ENCODE measurements around the gene PLK3.
"Not testable (repeated sequence)": the region's sequence is repeated elsewhere in the genome, so short reads cannot be mapped to it uniquely, and the experiment has no call there.

Gene PLK3

DNA sequence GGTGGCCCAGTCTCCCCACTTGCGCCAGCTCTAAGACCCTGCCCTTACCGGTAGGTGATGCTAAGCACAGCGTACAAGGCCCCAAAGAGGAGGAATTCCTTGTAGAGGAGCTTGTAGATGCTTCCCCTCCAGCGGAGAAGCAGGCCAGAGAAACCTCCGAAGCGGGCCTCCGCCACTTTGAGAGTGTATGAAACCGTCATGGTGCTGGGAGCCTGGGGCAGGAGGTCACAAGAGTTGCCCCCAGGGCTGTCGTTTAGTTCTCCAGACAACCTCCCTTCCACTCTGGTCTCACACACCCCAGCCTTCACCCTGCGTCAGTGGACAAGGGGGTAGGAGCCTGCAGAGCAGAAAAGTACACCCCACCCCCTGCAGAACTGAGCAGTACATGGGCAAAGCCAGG is 12.7 kb upstream of the PLK3 start:
- H3K4me3 ChIP-seq (ENCODE audit: low read depth, low read length), result no peak overlapping the region
- TF ChIP-seq, protein P1, sequence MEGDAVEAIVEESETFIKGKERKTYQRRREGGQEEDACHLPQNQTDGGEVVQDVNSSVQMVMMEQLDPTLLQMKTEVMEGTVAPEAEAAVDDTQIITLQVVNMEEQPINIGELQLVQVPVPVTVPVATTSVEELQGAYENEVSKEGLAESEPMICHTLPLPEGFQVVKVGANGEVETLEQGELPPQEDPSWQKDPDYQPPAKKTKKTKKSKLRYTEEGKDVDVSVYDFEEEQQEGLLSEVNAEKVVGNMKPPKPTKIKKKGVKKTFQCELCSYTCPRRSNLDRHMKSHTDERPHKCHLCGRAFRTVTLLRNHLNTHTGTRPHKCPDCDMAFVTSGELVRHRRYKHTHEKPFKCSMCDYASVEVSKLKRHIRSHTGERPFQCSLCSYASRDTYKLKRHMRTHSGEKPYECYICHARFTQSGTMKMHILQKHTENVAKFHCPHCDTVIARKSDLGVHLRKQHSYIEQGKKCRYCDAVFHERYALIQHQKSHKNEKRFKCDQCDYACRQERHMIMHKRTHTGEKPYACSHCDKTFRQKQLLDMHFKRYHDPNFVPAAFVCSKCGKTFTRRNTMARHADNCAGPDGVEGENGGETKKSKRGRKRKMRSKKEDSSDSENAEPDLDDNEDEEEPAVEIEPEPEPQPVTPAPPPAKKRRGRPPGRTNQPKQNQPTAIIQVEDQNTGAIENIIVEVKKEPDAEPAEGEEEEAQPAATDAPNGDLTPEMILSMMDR (IDR thresholded peaks at IDR 0.05; ENCODE audit: low read depth, low read length, missing control alignments), result no peak
- no peak for DNase-seq (ENCODE audit: low read depth)

DNA sequence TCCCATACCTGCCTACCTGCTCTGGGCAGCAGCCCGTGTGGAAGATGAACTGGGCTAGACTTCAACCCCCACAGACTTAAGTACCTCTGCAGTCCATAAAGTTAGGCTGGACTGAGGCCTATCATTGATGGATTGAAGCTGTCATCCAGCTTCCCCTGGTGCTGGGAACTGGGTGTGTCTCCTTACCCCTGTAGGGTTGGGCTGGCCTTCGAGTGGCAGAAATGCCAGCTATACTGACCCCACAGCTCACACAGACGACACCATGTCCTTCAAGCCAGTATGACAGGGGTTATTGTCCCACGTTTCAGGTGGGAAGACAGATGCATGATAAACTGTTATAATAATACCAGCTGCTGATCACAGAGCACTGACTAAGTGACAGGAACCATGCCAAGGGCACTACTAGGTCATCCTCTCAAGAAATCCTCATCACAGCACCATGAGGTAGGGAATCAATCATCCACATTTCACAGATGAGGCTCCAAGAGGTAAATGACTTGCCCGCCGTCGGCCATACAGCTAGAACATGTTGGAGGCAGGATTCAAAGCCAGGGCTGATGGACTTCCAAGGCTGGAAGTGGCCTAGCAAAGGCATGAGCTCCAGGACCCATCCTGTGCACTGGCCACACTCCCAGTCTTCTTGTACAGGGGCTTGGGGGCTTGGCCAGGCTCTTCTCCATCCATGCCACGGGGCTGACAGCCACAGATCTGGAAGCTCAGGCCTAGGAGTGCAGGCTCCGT is 11.9 kb upstream of the PLK3 start, which contains the start of gene BEST4:
BEST4 (minus strand) TSS at position 51 of the 741 bp plus-strand sequence. CDS start 465 bp downstream, outside the sequence.
- H3K4me3 ChIP-seq (ENCODE audit: low read depth, low read length), result no peak within 1 kb of the TSS
- TF ChIP-seq, protein P1 (IDR thresholded peaks at IDR 0.05; ENCODE audit: low read depth, low read length, missing control alignments), result no peak
- no peak for DNase-seq (ENCODE audit: low read depth)

DNA sequence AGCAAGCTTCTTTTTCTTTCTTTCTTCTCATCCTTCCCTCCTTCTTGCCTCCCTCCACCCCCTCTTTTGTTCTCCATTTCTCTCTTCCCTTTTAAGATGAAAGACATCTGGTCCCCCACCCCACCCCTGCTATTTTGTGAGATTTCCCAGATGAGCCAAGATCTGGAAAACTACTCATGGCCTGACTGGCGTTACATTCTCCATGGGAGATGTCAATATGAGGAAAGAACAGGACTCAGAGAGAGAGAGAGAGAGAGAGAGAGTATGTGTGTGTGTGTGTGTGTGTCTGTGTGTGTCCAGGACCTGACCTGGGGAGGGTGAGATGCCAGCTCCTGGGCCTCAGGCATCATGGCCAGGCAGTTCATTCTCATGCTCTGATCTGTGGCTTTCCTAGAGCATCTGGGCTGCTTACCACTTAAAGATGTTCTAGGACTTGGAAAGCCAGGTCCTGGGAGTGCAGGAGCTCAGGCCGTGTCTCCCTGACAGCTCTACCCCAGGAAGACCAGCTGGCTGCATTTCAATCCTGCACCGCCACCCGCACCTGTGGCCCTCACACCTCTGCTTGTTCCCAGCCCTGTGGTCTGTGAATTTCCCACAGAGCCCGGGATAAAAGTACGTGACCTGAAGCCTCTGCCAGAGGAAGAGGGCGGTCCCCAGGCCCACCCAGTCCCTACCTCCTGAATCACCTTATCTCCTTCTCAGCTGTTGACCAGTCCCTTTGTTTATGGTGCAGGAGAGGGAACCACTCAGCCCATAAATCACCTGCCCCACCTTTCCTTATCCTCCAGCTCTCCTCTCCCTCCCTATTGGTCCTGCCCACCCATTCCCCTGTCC is 9.0 kb upstream of the PLK3 start:
- no peak for DNase-seq (ENCODE audit: low read depth)
- TF ChIP-seq, protein P1 (IDR thresholded peaks at IDR 0.05; ENCODE audit: low read depth, low read length, missing control alignments), result no peak
- H3K4me3 ChIP-seq (ENCODE audit: low read depth, low read length), result no peak overlapping the region

DNA sequence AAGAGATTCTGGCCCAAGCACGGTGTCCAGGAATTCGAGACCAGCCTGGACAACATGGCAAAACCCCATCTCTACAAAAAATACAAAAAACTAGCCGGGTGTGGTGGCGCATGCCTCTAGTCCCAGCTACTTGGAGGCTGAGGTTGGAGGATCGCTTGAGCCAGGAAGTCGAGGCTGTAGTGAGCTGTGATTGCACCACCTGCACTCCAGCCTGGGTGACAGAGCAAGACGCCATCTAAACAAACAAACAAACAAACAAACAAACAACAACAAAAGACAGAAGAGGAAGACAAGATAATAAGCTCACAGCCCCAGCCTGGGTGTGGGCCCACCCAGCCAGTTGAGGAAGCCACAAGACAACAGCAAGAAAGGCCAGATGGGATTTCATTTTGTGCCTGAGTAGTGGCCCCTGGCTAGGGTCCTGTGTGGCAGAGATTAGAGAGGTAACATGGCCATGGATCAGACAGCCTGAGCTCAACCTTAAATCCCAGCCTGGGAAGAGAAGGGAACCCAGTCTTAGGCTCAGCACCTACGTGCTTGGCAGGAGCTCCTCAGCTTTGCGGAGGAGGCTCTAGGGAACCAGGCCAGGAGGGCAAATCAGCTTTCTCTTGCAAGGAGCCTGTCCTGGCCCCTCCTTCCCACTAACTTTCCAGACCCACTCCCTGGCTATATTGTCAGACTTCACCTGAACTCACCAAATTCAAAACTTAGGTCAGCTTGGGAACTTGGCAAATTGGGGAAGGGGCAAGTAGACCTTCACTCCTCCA is 7.3 kb upstream of the PLK3 start:
- DNase-seq (ENCODE audit: low read depth), result no peak
- TF ChIP-seq, protein P1 (IDR thresholded peaks at IDR 0.05; ENCODE audit: low read depth, low read length, missing control alignments), result no peak
- no peak overlapping the region for H3K4me3 ChIP-seq (ENCODE audit: low read depth, low read length)

DNA sequence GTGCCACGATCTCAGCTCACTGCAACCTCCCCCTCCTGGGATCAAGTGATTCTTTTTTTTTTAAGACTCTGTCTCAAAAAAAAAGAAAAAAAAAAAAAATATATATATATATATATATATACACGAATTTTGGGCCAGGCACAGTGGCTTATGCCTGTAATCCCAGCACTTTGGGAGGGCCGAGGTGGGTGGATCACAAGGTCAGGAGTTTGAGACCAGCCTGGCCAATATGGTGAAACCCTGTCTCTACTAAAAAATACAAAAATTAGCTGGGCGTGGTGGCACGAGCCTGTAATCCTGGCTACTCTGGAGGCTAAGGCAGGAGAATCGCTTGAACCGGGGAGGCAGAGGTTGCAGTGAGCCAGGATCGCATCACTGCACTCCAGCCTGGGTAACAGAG is 2.3 kb upstream of the PLK3 start:
- DNase-seq (ENCODE audit: low read depth); H3K4me3 ChIP-seq (ENCODE audit: low read depth, low read length): not testable (repeated sequence)

DNA sequence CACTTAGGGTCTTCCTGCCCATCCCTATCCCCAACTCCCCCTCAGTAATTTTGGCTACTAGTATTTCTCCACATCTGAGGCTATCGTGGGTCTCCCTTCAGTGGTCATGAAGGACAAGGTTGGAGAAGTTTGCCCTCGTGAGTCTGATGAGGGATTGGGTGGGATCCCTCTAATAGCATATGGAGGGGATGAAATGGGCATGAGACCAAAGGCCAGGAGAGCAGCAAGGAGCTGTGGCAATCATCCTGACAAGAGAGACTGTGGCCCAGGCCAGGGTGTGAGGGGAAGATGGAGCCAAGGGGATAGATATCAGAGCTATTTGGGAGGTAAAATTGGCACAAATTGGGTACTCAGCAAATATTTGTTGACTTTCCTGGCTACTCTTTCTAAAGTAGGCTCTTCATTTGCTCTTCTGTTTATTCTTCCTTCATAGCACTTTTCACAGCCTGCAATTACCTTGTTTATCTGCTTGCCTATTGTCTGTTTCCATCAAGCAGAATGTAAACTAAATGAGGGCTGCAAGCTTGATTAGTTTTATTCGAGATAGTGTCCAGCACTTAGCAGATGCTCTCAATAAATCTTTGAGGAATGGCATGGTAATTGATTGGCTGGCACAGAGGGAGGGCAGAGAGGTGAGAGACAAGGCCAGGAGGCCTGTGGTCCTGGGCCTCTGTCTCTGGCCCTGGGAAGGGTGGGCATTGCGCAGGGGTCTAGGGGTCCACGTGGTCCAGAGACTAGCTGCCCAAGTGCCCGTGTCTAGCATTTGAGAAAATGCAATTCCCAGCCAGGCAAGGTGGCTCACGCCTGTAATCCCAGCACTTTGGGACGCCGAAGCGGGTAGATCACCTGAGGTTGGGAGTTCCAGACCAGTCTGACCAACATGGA is 1.5 kb upstream of the PLK3 start:
- no peak overlapping the region for H3K4me3 ChIP-seq (ENCODE audit: low read depth, low read length)
- no peak for DNase-seq (ENCODE audit: low read depth)
- TF ChIP-seq, protein P1 (IDR thresholded peaks at IDR 0.05; ENCODE audit: low read depth, low read length, missing control alignments), result no peak
